D341Med (cell line): ENCODE measurements around the gene RPS6KA5.

Experiments used
- DNase-seq: peaks from one replicate; pipeline ENCODE4 v3.0.0; 2012; ENCODE audit warnings: low spot score

RPS6KA5 gene

DNA sequence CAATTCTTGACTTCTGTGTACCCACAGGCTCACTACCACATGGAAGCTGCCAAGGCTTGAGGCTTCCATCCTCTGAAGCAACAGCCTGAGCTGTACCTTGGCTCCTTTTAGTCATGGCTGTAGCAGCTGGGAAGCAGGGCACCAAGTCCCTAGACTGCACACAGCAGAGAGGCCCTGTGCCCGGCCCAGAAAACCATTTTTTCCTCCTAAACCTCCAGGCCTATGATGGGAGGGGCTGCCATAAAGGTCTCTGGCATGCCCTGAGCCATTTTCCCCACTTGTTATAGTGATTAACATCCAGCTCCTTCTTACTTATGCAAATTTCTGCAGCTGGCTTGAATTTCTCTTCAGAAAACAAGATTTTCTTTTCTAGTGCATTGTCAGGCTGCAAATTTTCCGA is 121.8 kb downstream of the RPS6KA5 start:
- DNase-seq = no peak

DNA sequence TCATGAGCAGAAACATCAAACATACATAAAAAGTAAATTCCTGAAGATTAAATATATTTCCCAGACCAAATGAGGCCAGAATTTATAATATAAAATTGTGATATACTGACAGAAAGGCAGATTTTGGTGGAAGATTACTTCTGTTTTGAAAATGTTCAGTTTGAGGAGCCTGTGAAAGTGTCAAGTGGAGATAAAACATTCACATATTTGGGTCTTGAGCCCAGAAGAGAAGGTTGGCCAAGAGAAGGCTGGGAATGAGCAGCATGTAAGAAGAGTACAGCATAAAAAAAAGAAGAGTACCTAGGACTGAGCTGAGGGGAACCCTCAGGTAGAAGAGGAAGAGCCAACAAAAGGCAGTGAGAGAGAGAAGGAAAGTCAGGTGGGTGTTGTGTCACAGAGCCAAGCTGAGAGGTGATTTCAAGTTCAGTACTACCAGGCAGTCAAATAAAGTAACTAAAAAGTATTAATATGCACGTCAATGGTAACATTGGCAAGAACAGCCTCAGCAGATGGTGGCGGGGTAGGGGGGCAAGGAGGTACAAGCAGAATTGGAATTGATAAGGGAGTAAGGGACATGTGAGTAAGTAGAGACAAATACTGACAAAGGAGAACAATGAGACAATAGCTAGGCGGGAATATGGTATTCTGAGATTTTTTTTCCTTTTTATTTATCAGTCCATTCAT is 123.5 kb downstream of the RPS6KA5 start:
- no peak for DNase-seq

GRCh38 chr14:90924621-90925340 is 135.7 kb downstream of the RPS6KA5 start:
- DNase-seq = no peak

GRCh38 chr14:90922141-90922540 is 138.3 kb downstream of the RPS6KA5 start:
- no peak for DNase-seq

DNA sequence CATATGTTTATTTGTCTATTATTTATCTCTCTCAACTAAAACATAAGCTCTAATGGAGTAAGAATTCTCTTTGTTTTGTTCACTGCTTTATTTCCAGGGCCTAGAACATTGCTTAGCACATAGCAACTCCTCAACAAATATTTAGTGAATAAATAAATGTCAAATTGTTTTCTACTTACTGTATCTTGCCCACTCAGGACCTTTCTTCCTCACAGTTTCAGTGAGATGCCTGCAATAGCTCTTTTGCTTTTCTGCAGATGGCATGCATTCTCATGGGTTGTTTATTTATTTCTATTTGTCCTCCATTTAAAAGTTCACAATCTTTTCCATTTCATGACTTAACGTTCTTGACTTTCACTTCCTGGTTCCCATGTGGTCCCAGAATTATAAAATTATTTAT is 149.3 kb downstream of the RPS6KA5 start:
- DNase-seq = no peak

DNA sequence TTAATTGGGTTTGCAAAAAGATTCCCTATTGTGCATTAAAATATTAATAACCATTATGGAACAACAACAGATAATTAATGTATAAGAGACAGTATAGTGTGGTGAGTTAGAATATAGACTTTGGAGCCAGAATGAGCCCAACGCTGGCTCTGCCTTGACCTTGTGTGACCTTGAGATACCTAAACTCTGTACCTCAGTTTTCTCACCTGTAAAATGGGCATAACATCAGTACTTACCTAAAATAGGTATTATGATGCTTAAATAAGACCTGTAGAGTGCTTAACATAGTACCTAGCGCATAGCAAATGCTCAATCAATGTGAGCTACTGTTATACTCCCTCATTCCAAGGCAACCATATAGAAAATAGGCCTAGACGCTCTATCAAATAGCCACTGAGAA is 153.3 kb downstream of the RPS6KA5 start:
- DNase-seq = no peak

DNA sequence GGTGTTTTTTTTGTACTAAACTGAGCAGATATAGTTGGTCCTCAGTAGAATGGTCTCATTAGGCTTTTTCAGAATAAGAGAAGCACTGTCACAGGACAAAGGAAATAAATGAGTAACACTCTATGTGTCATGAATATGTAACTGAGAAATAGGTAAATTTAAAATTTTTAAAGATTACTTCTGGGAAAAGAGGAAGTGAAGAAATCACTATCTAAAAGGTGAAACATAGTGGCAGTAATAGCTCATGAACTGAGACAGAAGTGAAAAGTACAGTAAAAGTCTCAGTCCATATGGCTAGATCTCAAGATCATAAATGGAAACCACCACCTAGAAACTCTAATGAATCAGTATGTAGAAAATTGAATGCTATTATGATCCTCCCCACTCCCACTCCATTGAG is 154.9 kb downstream of the RPS6KA5 start:
- no peak for DNase-seq

DNA sequence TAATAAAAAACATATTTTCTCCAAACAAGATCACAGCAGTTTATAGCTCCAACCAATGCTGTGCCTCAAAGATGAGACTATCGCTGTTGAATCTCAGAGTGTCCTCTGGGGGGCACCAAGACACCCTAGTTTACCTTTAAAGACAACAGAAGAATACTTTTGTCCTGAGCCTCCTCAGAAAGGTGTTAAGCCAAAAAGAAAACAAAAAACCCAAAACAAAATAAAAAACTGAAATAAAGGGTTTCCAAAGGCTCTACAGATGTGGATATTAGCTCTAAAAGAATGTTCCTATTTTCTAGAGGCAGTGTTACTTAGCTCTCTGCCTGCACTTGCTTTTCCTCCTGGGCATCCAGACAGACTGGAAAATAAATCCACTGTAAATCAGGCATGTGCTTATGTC is 157.3 kb downstream of the RPS6KA5 start:
- peak; percentile 71 for DNase-seq

DNA sequence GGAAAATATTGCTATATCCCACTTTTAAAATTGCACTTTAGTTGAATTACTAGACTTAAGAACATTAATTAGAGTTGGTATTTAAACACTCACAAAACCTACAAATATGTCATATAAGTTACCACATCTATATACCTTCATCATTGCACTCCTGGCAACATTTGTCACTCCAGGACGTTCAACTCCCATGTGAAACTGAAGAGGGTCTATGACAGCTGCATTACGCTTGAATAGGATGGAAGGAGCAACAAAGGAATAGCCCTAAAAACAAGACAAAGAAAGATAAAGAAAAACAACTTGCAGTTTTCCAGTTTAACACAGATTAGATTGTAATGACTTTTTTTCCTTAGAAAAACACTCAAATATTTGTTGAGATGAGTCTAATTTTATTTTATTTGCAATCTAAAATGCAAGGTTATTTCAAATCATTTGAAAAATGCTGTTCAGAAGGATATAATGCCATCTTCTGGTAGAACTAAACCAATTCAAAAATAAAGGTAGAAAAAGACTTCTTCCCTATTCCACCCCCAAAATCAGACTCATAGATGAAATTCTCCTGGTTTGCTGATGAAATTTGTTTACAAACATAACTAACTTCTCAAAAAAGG is 159.9 kb downstream of the RPS6KA5 start:
- DNase-seq = no peak

- DNase-seq = no peak
Measured at GRCh38 chr14:90897022-90897421, 163.4 kb downstream of the RPS6KA5 start.

GRCh38 chr14:90894241-90894640 is 166.2 kb downstream of the RPS6KA5 start:
- no peak for DNase-seq

DNA sequence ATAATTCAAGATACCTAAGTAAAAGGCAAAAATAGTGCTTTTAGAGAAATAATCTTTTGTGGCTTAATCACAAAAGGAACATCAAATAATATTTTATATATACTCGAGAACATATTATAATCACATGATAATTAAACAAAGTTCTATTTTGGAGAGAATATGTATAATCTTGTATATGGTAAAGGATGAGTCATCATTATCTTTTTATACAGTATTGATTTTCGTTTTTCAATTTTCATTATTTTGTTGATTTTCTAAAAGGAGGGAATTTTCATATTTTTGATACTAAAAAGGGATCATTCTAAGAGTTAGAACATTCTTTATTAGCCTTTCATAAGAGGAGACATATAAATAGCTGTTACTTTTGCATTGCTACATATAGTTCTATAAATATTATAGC is 166.9 kb downstream of the RPS6KA5 start:
- DNase-seq = no peak

DNA sequence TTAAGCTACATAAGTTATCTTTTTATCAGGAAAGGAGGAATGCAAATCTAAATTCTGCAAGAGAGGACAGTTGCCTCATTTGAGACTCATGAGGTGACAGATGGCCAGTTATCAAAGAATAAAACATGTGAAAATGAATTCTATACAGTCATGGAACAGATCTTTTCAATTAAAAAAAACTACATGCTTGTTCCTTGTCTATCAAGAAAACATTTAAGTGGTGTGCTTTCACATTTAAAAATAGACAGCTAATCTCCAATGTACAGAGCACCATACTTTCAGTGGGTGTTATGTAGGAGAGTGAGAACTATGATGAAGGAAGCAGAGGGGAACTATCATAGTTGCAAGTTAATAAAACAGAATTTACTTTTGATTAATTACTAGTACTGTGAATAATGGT is 167.5 kb downstream of the RPS6KA5 start:
- DNase-seq = no peak

GRCh38 chr14:90891326-90891725 is 169.1 kb downstream of the RPS6KA5 start:
- no peak for DNase-seq

DNA sequence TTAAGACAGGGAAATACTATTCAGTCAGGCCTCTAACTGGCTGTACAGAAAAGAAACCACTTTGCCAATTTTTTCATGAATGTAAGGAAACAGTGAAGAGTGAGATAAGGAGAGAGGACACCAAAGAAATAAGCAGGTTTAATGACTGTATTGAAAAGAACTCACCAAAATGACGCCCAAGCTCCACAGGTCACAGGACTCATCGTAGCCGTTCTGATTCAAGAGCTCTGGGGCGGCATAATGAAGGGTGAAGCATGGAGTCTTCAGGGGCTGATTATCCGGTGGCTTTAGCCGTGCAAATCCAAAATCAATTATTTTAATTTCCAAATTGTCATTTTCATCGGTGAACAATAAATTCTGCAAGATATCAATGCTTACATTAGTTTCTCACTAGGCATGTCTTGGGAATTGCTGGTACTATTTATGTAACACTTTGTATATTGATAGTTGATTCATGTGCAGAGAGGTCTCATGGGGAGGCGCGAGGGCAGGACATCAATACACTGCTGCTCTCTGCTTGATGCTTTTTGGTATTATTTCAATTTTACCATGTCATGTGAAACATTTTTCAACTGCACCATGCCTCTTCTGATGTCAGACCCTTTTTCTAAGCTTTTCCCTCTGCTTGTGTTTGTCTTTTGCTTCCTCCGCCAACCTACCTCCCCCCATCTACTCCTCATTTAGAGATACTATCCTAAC is 170.0 kb downstream of the RPS6KA5 start:
- DNase-seq = no peak

- peak; percentile 41 for DNase-seq
Measured at GRCh38 chr14:90886297-90886815, 174.1 kb downstream of the RPS6KA5 start.

GRCh38 chr14:90883782-90884181 is 176.7 kb downstream of the RPS6KA5 start:
- DNase-seq = no peak

DNA sequence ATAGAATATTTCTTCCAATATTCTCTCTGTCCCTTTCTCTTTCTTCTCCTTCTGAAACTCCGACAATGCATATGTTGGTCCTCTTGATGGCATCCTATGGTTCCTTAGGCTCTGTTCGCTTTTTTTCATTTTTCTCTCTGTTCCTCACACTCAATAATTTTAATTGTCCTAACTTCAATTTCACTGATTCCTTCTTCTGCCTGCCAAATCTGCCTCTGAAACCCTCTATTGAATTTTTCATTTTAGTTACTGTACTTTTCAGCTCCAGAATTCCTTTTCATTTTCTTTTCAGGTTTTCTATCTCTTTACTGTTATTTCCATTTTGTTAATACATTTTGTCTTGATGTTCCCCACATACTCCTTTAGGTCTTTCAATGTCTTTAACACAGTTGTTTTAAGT is 177.2 kb downstream of the RPS6KA5 start:
- no peak for DNase-seq

- DNase-seq = no peak
Measured at GRCh38 chr14:90880282-90880681, 180.2 kb downstream of the RPS6KA5 start.

GRCh38 chr14:90874599-90874998 is 185.8 kb downstream of the RPS6KA5 start:
- DNase-seq = no peak

DNA sequence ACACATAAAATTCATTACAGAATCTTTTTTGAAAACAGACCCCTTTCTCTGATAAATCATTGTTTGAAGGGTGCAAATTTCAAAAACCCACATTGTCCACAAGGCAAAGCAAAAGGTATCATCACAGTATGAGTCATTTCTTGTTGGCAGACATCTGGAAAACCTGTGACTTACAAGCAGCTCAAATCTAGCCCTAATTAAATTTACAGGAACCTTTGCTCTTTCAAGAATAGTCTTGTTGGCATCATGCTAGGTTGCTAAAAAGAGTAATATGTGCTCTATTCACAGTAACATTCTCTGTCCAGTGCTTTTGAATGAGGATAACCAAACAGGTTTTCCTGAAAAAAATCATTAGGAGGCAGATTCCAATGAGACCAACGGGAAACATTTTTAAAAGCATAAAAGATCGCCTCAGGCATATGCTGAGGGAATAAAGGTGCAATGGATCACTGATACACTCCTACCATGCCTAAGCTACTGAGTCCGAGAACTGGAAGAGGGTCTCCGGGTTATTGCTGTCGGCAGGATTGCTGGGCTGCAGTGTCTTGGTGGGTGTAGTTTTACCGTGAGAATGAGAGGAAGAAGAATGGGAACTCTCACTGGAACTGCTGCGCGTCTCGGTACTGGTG is 188.7 kb downstream of the RPS6KA5 start:
- no peak for DNase-seq

DNA sequence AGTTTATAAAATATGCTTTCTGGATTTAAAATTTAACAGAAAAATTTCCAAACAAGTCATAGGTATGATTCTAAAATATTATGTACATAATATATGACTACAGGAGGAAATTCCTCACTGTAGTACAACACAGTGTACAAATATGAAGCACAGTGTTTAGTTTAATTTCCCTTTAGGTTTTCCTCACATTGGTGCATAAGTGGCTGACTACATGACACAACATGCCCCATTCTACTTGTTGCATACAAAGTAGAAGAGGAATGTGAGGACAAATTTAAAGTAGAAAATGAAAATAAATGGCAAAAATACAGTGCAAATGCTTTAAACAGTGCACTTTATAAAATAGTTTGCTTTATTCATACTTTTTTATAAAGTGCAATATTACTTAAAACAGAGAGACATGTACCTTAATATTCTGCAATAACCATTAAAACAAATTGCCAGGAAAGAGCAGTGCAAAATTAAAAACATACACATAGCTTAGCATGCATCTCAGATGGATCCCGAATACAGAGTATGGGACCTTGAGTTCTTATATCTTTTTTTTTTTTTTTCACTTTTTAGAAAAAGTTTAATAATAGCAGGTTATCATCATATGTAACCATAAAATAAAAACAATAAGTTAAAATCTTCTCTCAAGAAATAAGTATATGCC is 189.4 kb downstream of the RPS6KA5 start:
- DNase-seq = no peak
